CD4-positive, alpha-beta T cell treated with Interferon alpha-2 for 1 hour (primary cell): ENCODE measurements around the gene USP24.
A peak's percentile ranks its signal among the peaks of the same experiment; 100 is the strongest.
"Not testable (repeated sequence)": the region's sequence is repeated elsewhere in the genome, so short reads cannot be mapped to it uniquely, and the experiment has no call there.

Experiments
- DNase-seq, 2 donors: peaks; one replicate each; pipeline ENCODE4 v3.0.0-alpha.2; 2020 to 2022

USP24 gene

DNA sequence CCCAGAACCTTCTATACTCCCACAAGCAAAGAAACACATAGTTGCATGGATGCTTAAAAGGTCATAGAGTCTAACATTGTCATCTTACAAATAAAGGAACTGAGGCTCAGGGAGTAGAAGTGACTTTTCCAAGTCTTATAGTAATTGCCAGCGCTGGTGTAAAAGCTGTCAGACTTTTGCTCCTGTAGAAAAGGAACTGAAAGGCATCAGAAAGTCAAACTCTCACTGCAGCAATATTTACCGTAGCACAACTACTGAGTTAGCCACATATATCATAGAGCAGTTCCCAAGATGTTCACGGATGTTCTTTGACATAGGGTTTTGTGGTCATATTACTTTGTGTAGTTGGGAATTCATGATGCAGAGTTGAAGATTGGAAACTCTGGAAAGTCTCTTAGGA is 16.6 kb upstream of the USP24 start:
- DNase-seq, result no peak

DNA sequence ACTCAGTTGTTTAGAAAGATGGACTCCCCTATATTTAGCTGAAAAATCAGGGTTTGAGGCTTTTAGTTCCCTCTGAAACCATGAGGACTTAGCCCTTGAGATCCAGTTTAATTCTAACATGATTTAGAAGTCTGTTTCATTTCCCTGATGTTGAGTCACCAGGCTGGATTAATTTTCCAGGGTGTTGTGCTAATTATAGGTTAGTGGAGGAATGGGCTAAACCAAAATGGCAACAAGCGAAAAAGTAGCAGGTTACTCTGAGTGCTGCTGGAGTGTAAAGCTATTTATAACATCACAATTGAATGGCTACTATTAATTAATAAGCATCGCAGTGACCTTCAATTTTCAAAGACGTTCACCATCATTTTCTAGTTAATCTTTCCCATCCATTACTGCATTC is 15.5 kb upstream of the USP24 start:
- no peak for DNase-seq

DNA sequence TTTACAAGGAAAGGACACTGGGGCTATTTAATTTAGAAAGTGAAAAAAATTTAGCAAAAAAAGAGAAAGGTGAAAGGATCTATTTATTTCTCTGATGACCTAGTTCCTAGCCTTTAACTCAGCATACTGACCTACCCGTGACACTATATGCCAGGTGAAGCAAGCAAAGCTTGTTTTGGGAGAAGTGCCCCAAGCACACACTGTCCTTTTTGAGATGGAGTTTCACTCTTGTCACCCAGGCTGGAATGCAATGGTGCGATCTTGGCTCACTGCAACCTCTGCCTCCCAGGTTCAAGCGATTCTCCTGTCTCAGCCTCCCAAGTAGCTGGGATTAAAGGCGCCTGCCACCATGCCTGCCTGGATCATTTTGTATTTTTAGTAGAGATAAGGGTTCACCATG is 14.6 kb upstream of the USP24 start:
- DNase-seq, result not testable (repeated sequence)

DNA sequence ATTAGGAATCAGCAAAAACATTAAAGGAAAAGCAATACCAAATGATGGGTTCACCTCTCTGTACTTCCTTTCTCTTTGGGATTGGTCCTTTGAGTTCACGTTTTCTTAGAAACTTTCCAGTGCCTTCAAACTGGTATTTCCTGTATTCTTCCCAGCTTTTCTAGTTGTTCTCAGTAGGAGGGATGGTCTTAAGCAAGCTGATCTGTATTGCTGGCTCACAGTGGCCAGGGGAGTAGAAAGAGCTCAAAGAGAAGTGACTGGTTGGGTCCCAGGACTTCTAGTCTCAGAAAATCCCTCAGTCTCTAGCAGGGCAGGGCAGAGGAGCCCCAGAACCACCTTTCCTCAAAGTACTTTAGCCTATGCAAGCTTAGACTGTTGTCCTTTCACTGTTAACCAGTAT is 10.1 kb upstream of the USP24 start:
- no peak for DNase-seq

- no peak for DNase-seq
These were observed 9.6 kb upstream of the USP24 start for GRCh38 chr1:55224729-55225128.

DNA sequence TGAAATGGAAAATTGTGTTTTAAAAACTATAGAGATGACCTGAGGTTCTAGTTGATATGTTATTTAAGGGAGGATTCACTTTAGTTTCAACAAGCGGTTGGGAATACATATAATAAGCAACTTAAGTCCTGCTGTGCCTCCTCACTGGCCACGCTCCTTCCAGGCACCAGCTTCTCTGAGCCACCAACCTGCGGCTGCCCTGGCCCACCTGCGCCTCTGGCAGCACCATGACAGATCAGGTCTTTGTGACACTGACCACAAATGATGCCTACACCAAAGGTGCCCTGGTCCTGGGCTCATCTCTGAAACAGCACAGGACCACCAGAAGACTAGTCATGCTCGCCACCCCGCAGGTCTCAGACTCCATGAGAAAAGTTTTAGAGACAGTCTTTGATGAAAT is 7.0 kb upstream of the USP24 start:
- no peak for DNase-seq

GRCh38 chr1:55217226-55217986 is 2.2 kb upstream of the USP24 start:
- DNase-seq, result peak; percentile 44 to 61

- DNase-seq, result no peak
These were observed 932 bp upstream of the USP24 start for GRCh38 chr1:55216096-55216495.

DNA sequence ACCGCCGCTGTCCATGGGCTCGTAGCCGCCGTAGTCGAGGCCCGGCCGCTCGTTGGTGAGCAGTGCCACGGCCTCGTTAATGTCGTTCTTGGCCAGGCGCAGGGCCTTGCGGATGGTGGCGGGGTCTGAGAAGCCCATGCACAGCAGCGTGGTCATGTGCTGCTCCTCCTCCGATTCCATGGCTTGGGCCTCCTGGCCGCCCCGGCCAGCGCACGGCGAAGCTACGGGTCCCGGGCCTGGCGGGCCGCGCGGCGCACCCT is 300 bp downstream of the USP24 start:
- DNase-seq, result no peak

GRCh38 chr1:55214212-55214933 is 791 bp downstream of the USP24 start:
- peak; percentile 22 to 41 for DNase-seq

- DNase-seq, result no peak
These were observed 1.3 kb downstream of the USP24 start for GRCh38 chr1:55213885-55214211.

DNA sequence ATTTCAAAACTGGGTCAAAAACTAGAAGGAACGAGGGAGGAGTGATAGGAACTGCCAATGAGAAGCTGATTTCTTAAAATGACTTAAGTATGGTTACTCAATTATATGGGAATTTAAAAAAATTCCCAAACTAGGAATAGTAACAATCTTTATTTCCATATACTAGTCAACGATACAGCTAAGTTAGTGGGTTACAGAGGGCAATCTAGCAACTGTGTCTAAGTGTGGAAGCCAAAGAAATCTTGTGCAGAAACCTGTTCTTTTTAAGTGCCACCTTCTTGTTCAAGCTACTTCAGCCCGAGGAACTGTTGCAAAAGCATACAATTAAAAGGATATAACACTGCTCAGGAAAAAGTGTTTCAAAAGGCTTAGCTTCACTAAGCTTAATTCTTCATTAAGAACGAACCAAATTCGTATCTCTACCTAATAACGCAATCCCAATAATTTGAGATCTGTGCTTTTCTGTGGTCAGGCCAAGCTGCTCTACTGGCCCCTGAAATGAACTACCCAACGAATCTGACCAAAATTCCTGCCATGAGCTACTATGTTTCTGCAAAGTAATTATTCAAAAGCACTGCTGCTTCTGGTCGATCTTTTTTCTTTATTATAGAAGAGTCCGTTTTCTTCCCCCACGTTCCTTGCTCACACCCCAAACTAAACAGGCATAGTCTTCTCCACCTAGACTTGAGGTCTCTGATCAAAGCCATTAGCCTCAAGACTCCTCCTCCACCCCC is 1.8 kb downstream of the USP24 start:
- DNase-seq, result no peak

GRCh38 chr1:55212349-55213150 is 2.6 kb downstream of the USP24 start:
- DNase-seq, result no peak

- DNase-seq, result peak; percentile 20 to 39
These were observed 3.3 kb downstream of the USP24 start for GRCh38 chr1:55211863-55212262.

DNA sequence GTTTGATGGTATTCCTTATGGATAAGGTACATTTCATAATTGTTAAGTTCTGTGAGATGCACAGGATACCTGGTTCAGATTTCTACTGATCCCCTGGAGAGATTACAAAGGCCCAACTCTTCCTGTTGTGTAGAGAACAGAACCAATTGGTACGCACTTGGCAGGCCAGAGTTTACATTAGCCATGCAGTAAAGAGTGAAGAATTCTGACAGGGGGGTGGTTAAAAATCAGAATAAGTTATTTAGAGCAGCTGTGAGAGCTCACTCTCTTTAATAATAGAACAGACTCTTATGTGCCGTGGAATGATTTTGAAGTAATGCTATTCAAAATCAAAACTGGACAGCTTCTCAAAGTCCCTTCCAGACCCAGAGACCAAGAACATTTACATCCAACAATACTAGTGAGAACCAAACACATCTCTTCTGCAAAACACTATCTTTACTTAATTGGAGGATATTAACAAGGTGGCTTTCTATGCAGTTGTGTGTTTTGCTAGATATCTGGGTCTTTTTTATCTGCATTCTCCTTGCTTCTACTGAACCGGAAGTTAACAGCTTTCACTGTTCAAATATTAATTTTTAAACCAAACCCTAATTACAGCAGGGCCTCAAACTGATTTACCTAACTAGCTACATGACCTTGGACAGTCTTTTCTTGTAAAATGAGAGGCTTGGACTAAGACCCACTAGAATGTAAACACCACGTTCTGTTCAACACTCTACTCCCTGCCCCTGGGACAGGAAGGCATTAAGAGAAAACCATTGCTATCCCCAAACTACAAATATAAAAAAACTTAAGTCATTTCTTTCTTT is 4.0 kb downstream of the USP24 start:
- no peak for DNase-seq

GRCh38 chr1:55209247-55209646 is 5.9 kb downstream of the USP24 start:
- DNase-seq, result no peak

DNA sequence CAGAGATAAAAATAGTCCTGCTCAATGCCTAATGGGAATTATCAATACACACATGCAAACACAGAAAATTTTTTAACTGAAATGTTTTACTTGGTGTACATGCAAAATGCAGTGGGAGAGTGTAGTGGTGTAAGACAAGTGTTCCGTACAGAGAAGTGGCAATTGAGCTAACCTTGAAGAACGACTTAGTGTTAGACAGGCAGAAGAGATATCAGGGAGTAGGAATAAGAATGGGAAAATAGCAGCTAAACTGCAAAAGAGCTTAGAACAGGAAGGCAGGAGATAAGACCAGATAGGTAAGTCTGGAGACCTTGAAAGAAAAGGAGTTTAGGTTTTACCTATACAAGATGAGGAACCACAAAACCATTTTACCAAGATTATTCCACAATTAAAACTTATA is 9.0 kb downstream of the USP24 start:
- no peak for DNase-seq

GRCh38 chr1:55204997-55205396 is 10.2 kb downstream of the USP24 start:
- DNase-seq, result no peak

- DNase-seq, result no peak
These were observed 12.1 kb downstream of the USP24 start for GRCh38 chr1:55203064-55203463.

DNA sequence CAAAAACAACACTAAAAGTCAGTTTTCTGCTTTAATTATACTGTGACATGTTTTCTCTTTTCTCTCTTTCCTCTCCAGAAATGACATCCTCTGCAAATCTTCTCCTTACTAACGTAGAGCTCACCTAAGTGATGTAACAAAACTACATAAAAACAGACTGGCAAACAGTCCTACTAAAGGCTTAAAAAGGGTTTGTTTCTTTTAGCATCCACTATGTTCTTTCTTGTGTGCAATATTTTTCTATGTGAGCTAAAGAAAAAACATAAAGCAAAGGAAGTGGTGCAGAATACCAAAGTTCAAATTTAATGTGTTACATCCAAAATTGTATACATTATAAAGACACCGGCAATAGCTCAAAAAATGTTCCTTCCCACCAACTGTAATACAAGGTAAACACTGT is 14.5 kb downstream of the USP24 start:
- DNase-seq, result no peak

- DNase-seq, result not testable (repeated sequence)
These were observed 15.4 kb downstream of the USP24 start for GRCh38 chr1:55199735-55200134.

- DNase-seq, result no peak
These were observed 17.1 kb downstream of the USP24 start for GRCh38 chr1:55198044-55198443.

DNA sequence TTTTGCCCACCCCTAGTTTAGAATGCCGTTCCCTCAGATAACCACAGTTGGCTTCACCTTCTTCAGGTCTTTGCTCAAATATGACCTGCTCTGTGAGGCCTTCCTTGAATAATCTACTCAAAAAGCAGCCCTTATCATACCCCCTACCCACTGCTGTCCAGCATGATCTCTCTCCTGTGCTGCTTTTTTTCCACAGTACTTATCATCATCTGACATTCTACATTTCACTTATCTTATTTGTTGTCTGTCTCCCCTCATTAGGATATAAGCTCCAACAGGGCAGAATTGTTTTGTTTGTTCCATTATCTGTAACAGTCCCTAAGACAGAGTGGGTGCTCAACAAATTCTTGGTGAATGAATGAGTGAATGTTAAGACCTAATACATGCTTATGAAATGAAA is 18.1 kb downstream of the USP24 start:
- DNase-seq, result no peak
